ENCODE data around the gene FKBP5. TPM values are rescaled to one million over a fixed set of nuclear protein-coding genes. Genes with fewer than 3 reads are reported as not detected.

Gene FKBP5
- total and polyA plus RNA-seq, 8 donors = 68.1 to 209 (median 110) TPM

DNA sequence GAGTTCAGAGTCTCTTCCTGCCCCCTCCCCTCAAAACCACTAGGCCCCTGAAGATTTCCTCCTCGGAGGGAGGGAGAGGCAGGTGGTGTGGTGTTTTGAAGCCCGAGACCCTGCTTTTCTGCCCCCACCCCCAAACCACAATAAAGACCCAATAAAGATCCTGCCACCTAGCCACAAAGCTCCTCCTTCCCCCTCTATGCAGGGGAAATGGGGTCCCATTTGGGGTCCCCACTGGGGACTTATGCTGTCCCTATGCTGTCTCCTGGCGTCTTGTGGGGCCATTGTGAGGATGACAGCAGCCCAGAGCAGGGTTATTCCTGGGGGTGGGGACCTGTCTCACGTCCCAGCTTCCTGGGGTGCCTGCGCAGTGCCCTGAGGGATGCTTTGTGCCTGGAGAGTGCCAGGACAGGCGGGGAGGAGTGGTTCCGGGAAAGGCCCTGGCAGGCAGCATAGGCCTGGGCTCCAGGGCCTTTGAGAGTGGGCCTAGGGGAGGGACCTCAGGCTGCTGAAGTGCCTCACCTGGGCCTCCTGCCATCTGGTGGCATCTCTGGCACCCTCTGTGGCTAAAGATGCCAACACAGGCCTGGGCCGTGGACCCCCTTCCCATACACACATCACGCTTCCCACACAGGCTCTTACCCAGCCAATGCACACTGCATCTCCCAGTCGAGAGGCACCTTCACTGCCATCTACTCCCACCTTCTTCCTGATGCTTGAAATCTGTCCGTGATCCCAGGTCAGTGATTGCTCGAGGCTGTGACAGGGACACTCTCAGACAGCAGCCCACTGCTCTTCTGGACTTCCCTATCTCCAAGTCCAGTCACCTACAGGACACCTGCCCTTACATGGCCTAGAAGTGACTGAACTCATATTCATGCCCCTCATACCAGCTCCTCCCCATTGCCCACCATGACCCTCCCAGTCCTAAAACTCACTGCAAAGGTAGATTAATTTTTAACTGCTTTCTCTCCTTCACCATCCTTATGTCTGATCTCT, 40.3 kb upstream of the FKBP5 start:
- intact Hi-C loops (cut with DNase I; ENCODE audit: low total_unique reads) = no loop called here
- peak; percentile 38 to 41 for DNase-seq
- peak overlapping the region; percentile 98 to 100 (median 100) for H3K27ac ChIP-seq

DNA sequence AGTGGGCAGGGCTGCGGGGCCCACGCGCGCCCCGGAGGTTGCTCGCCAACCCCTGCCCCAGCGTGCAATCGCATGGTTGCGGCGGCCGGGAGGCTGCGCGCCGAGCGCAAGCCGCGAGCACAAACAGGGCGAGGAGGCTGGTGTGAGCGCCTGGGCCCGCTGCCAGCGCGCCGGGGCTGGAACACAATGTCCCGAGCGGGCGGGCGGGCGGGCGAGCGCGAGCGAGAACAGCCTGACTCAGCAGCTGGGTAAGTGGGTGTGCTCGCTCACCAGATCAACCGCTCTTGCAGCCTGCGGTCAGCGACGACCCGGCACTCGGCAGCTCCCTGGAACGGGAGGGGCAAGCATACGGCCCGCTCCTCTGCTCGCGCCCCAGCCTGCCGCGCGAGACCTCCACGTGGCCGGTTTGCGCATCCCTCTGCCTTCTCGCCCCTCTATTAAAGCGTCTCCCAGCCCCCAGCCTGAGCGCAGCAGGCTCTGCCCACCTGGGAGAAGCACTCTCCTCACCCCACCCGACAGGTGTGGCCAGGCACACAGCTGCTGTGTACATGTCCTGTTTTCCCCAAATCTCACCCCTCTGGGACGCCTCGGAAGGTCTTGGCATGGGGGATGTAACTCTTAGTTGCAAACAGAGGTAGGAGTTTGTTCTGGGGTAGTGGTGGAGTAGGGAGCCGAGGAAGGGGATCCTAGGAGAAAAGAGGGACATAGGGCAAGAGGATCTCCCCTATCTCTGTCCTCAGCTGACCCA, 39.4 kb upstream of the FKBP5 start:
- no peaks in the 10 kb centered on the region for H3K9me3 ChIP-seq
- peak overlapping the region; percentile 25 to 50 (median 44) for H3K4me3 ChIP-seq
- DNase-seq = peak; percentile 96 to 97
- WGBS, 5 donors = 1 to 3% (median 2%) methylated on average over 18 to 57 of the region's 57 CpGs
- no peaks in the 10 kb centered on the region for H3K36me3 ChIP-seq
- intact Hi-C loops (cut with DNase I; ENCODE audit: low total_unique reads) = no loop called here
- TF ChIP-seq POLR2A (IDR thresholded peaks at IDR 0.05) (peak in 1 of 4 donors; percentile 61), POLR2AphosphoS5 (IDR thresholded peaks at IDR 0.05) (peak; percentile 96 to 98 (median 98)), EP300 (IDR thresholded peaks at IDR 0.05) (peak; percentile 98)
- TF ChIP-seq, protein P1, sequence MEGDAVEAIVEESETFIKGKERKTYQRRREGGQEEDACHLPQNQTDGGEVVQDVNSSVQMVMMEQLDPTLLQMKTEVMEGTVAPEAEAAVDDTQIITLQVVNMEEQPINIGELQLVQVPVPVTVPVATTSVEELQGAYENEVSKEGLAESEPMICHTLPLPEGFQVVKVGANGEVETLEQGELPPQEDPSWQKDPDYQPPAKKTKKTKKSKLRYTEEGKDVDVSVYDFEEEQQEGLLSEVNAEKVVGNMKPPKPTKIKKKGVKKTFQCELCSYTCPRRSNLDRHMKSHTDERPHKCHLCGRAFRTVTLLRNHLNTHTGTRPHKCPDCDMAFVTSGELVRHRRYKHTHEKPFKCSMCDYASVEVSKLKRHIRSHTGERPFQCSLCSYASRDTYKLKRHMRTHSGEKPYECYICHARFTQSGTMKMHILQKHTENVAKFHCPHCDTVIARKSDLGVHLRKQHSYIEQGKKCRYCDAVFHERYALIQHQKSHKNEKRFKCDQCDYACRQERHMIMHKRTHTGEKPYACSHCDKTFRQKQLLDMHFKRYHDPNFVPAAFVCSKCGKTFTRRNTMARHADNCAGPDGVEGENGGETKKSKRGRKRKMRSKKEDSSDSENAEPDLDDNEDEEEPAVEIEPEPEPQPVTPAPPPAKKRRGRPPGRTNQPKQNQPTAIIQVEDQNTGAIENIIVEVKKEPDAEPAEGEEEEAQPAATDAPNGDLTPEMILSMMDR (IDR thresholded peaks at IDR 0.05) = no peak
- peak overlapping the region; percentile 98 to 100 (median 100) for H3K27ac ChIP-seq
- peaks cover 82 to 92% (median 90%) of the 10 kb centered on the region in 4 donors for H3K4me1 ChIP-seq
- H3K27me3 ChIP-seq = no peaks in the 10 kb centered on the region

More for the DNA sequence above, 40.3 kb upstream of the FKBP5 start:
- peak in 2 of 3 donors; percentile 26 to 55 for TF ChIP-seq POLR2AphosphoS5 (IDR thresholded peaks at IDR 0.05)
- no peak for TF ChIP-seq POLR2A (IDR thresholded peaks at IDR 0.05)
- H3K9me3 ChIP-seq = no peaks in the 10 kb centered on the region
- H3K36me3 ChIP-seq = no peaks in the 10 kb centered on the region
- H3K4me3 ChIP-seq = peak overlapping the region in 3 of 4 donors; percentile 38 to 50 (median 49)
- H3K4me1 ChIP-seq = peaks cover 82 to 92% (median 90%) of the 10 kb centered on the region in 4 donors
- no peaks in the 10 kb centered on the region for H3K27me3 ChIP-seq
- 64 to 70% (median 65%) methylated on average over 12 of the region's 12 CpGs for WGBS, 5 donors

DNA sequence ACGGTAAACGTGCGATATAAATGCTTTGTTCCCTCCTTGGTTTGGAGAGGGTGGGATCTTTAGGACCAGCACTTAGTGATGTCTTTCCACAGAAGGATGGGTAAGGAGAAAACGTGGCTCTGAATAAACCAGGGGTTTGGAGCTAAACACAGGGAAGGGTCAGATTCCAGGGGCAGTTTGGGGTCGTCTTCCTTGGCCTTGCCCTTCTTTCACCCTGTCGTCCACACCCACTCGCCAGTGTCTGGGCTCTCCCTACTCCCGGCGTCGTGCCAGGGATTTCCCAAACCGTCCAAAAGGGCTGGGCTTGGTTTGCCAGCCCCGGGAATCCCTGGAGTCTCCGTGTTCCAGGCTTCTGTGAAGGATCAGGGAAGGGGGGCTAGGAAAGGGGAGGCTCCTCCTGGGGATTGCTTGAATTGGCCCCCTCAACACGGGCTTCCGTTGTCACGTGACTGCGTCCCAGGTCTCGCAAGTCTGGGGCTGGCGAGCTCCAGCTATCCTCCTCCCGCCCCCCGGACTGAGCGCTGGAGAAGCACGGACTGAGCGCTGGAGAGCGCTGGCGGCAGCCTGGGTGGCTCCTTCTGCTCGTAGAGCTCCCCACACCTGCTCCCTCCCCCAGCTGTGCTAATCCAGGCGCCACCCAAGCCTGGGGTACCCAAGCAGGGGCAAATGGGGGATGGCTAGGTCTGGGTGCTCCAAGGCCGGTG, 38.7 kb upstream of the FKBP5 start:
- intact Hi-C loops (cut with DNase I; ENCODE audit: low total_unique reads) = no loop called here
- peak overlapping the region; percentile 25 to 50 (median 44) for H3K4me3 ChIP-seq

More for the DNA sequence above, 38.7 kb upstream of the FKBP5 start:
- Histone ChIP-seq H3K9me3 (no peaks in the 10 kb centered on the region), H3K27ac (peak overlapping the region; percentile 98 to 100 (median 100)), H3K4me1 (peaks cover 80 to 92% (median 90%) of the 10 kb centered on the region in 4 donors), H3K27me3 (no peaks in the 10 kb centered on the region), H3K36me3 (no peaks in the 10 kb centered on the region)
- DNase-seq = peak; percentile 76 to 92
- TF ChIP-seq POLR2AphosphoS5 (IDR thresholded peaks at IDR 0.05) = peak in 1 of 3 donors; percentile 90
- TF ChIP-seq, protein P1 (IDR thresholded peaks at IDR 0.05) = no peak
- TF ChIP-seq EP300 (IDR thresholded peaks at IDR 0.05) = peak; percentile 71
- peak in 2 of 4 donors; percentile 40 to 59 for TF ChIP-seq POLR2A (IDR thresholded peaks at IDR 0.05)
- 4 to 8% (median 6%) methylated on average over 11 to 29 of the region's 29 CpGs for WGBS, 5 donors

Measured in stomach (tissue), 9 donors.